HL-60 (cell line): ENCODE results near the gene CSH1.

Experiments
- DNase-seq, 2 experiments: peaks; one replicate each; pipeline ENCODE4 v3.0.0-alpha.2; 2010 to 2020; ENCODE audit warnings: low read depth in 1 of 2, low spot score in 1 of 2
- H3K27ac ChIP-seq: fragments of 250-450 bp; sonication (Bioruptor Pico); replicated peaks from 2 replicates; pipeline ENCODE4 v1.5.1; 2020; ENCODE audit warnings: mild to moderate bottlenecking, moderate library complexity
- H3K27me3 ChIP-seq: fragments of 250-450 bp; sonication (Bioruptor Pico); 2 replicates; pipeline ENCODE4 v1.5.1; 2021; ENCODE audit warnings: mild to moderate bottlenecking, moderate library complexity; ENCODE audit not compliant: insufficient read depth, poor library complexity, severe bottlenecking
- H3K4me3 ChIP-seq: replicated peaks from 2 replicates; pipeline ENCODE4 v1.5.1; 2011; ENCODE audit warnings: mild to moderate bottlenecking, control low read depth, low read length; ENCODE audit not compliant: insufficient read depth
- CTCF ChIP-seq: IDR thresholded peaks from one replicate; pipeline ENCODE4 v1.5.1; 2011; ENCODE audit warnings: low read length, control low read depth, inconsistent platforms; ENCODE audit not compliant: insufficient read depth
- GABPA ChIP-seq: IDR thresholded peaks from 2 replicates; pipeline ENCODE4 v1.6.1; 2012; ENCODE audit warnings: low read depth
- POLR2AphosphoS5 ChIP-seq: IDR thresholded peaks from 2 replicates; pipeline ENCODE4 v1.6.1; 2012; ENCODE audit warnings: low read depth
- REST ChIP-seq: IDR thresholded peaks from 2 replicates; pipeline ENCODE4 v1.6.1; 2012; ENCODE audit warnings: low read depth; ENCODE audit not compliant: insufficient replicate concordance
- SPI1 ChIP-seq: IDR thresholded peaks from 2 replicates; pipeline ENCODE4 v1.6.1; 2012; ENCODE audit warnings: low read depth, mild to moderate bottlenecking, borderline replicate concordance

The CSH1 gene

GRCh38 chr17:63937920-63938319 is 41.5 kb upstream of the CSH1 start:
- Histone ChIP-seq H3K27ac (no peak overlapping the region), H3K27me3 (no peaks in the 10 kb centered on the region), H3K4me3 (no peak overlapping the region)
- no peak for TF ChIP-seq REST
- no peak for DNase-seq

GRCh38 chr17:63937319-63937718 is 40.9 kb upstream of the CSH1 start:
- DNase-seq, result no peak
- no peak overlapping the region for H3K27ac ChIP-seq
- H3K27me3 ChIP-seq, result no peaks in the 10 kb centered on the region
- TF ChIP-seq CTCF (no peak), POLR2AphosphoS5 (no peak), GABPA (no peak), SPI1 (no peak), REST (no peak)
- no peak overlapping the region for H3K4me3 ChIP-seq

GRCh38 chr17:63934183-63935112 is 38.1 kb upstream of the CSH1 start:
- H3K27ac ChIP-seq, result no peak overlapping the region
- peak in 1 of 2 experiments; percentile 54 for DNase-seq
- H3K4me3 ChIP-seq, result no peak overlapping the region
- no peaks in the 10 kb centered on the region for H3K27me3 ChIP-seq
- no peak for TF ChIP-seq GABPA
- TF ChIP-seq POLR2AphosphoS5, result no peak
- TF ChIP-seq SPI1, result no peak
- TF ChIP-seq CTCF, result no peak
- TF ChIP-seq REST, result no peak
